CD8-positive, alpha-beta memory T cell (primary cell): ENCODE measurements around the gene SLC26A2. TPM values are rescaled to one million over a fixed set of nuclear protein-coding genes. Genes with fewer than 3 reads are reported as not detected.

Source experiments
- CTCF ChIA-PET: fragments of 350-600 bp; sonication (Branson Sonifier 250); formaldehyde crosslinking; loops from one replicate; lab custom pipeline; 2021; ENCODE audit warnings: antibody characterized with exemption; lab: Charles Lee
- POLR2A ChIA-PET: fragments of 350-600 bp; sonication (Branson Sonifier 250); formaldehyde crosslinking; loops from one replicate; lab custom pipeline; 2021; ENCODE audit warnings: antibody characterized with exemption; lab: Charles Lee
- DNase-seq, 5 donors: peaks; one replicate each; pipeline versions ENCODE4 v3.0.0 to v3.0.0-alpha.2; 2020 to 2022; ENCODE audit warnings: mixed read lengths in 1 of 5
- H3K27ac ChIP-seq: one replicate; pipeline ENCODE4 v1.7.0; 2013; ENCODE audit warnings: low read depth, mild to moderate bottlenecking, low read length, moderate library complexity
- H3K27me3 ChIP-seq: 2 replicates; pipeline ENCODE4 v1.7.0; 2013; ENCODE audit warnings: low read length, mild to moderate bottlenecking; ENCODE audit not compliant: insufficient read depth, poor library complexity, severe bottlenecking
- H3K36me3 ChIP-seq: 2 replicates; pipeline ENCODE4 v1.7.0; 2013; ENCODE audit warnings: mild to moderate bottlenecking, low read length, moderate library complexity; ENCODE audit not compliant: insufficient read depth
- H3K4me1 ChIP-seq: 2 replicates; pipeline ENCODE4 v1.7.0; 2013; ENCODE audit warnings: mild to moderate bottlenecking, low read length, moderate library complexity; ENCODE audit not compliant: insufficient read depth
- H3K4me3 ChIP-seq: 2 replicates; pipeline ENCODE4 v1.7.0; 2013; ENCODE audit warnings: mild to moderate bottlenecking, low read length
- H3K9me3 ChIP-seq: 2 replicates; pipeline ENCODE4 v1.7.0; 2013; ENCODE audit warnings: mild to moderate bottlenecking, low read length
- H3K27ac Mint-ChIP-seq, 8 donors: one replicate each; pipeline ENCODE4 v1.8.0; 2020 to 2021; ENCODE audit warnings: mixed read lengths in 8 of 8, mild to moderate bottlenecking in 6 of 8, inconsistent platforms in 3 of 8, moderate library complexity in 3 of 8
- H3K27me3 Mint-ChIP-seq, 2 donors: one replicate each; pipeline ENCODE4 v1.8.0; 2020 to 2021; ENCODE audit warnings: mixed read lengths in 2 of 2, mild to moderate bottlenecking in 1 of 2, moderate library complexity in 1 of 2
- H3K36me3 Mint-ChIP-seq, 3 donors: one replicate each; pipeline ENCODE4 v1.8.0; 2020 to 2021; ENCODE audit warnings: mixed read lengths in 3 of 3, inconsistent platforms in 1 of 3, mild to moderate bottlenecking in 1 of 3
- H3K4me1 Mint-ChIP-seq, 3 donors: one replicate each; pipeline ENCODE4 v1.8.0; 2020 to 2021; ENCODE audit warnings: mixed read lengths in 3 of 3, inconsistent platforms in 1 of 3, mild to moderate bottlenecking in 1 of 3
- H3K4me3 Mint-ChIP-seq, 7 donors: one replicate each; pipeline ENCODE4 v1.8.0; 2020 to 2021; ENCODE audit warnings: mixed read lengths in 7 of 7, mild to moderate bottlenecking in 6 of 7, moderate library complexity in 4 of 7, inconsistent platforms in 2 of 7
- H3K9me3 Mint-ChIP-seq, 5 donors: one replicate each; pipeline ENCODE4 v1.8.0; 2020 to 2022; ENCODE audit warnings: mixed read lengths in 5 of 5, mild to moderate bottlenecking in 3 of 5, moderate library complexity in 2 of 5, inconsistent platforms in 1 of 5
- polyA plus RNA-seq: library from polyadenylated mRNA; unstranded; fragments of 300-500 nt; fragmentation: Illumina TruSeq; gene quantifications from one replicate; pipeline ENCODE4 v1.2.3, GENCODE V29; 2021
- total RNA-seq, 2 experiments: library from RNA; stranded (reverse); gene quantifications; one replicate each; pipeline ENCODE4 v1.2.3, GENCODE V29; 2021

The SLC26A2 gene
- total and polyA plus RNA-seq, 3 experiments from 2014 or later: 4.6 to 10.2 (median 9.7) TPM

GRCh38 chr5:150016537-150016936 lies 56.0 kb downstream of the SLC26A2 start:
- no peaks in the 10 kb centered on the region for H3K27me3 ChIP-seq
- Mint-ChIP-seq H3K9me3 (peaks cover 0 to 8% (median 4%) of the 10 kb centered on the region in 5 donors), H3K36me3 (peaks cover 52 to 96% (median 61%) of the 10 kb centered on the region in 3 donors), H3K27me3 (no peaks in the 10 kb centered on the region), H3K4me1 (peaks cover 0 to 6% (median 6%) of the 10 kb centered on the region in 3 donors), H3K4me3 (no peak overlapping the region), H3K27ac (no peak overlapping the region)
- H3K4me1 ChIP-seq: no peaks in the 10 kb centered on the region
- H3K4me3 ChIP-seq: no peak overlapping the region
- H3K27ac ChIP-seq: no peak overlapping the region
- CTCF ChIA-PET: interaction anchor here (0.7 kb wide), 1 partner anchor 199 kb away, joined by 4 read pairs; no protein-coding TSS in a partner anchor
- H3K9me3 ChIP-seq: no peaks in the 10 kb centered on the region
- POLR2A ChIA-PET: no interaction called here
- H3K36me3 ChIP-seq: peaks cover 78% of the 10 kb centered on the region
- DNase-seq: no peak

GRCh38 chr5:150017226-150018005 lies 56.9 kb downstream of the SLC26A2 start:
- DNase-seq: no peak
- Histone ChIP-seq H3K9me3 (no peaks in the 10 kb centered on the region), H3K27ac (no peak overlapping the region), H3K4me3 (no peak overlapping the region), H3K36me3 (peaks cover 73% of the 10 kb centered on the region), H3K27me3 (no peaks in the 10 kb centered on the region), H3K4me1 (no peaks in the 10 kb centered on the region)
- Mint-ChIP-seq H3K36me3 (peaks cover 54 to 97% (median 62%) of the 10 kb centered on the region in 3 donors), H3K27me3 (no peaks in the 10 kb centered on the region), H3K4me3 (no peak overlapping the region), H3K9me3 (peaks cover 0 to 8% (median 4%) of the 10 kb centered on the region in 5 donors), H3K27ac (peak overlapping the region in 1 of 8 donors; percentile 19), H3K4me1 (peaks cover 0 to 4% (median 1%) of the 10 kb centered on the region in 3 donors)
- ChIA-PET CTCF (no interaction called here), POLR2A (no interaction called here)

- H3K9me3 Mint-ChIP-seq: peaks cover 0 to 7% (median 4%) of the 10 kb centered on the region in 5 donors
- H3K4me3 ChIP-seq: no peak overlapping the region
- peak overlapping the region in 1 of 8 donors; percentile 39 for H3K27ac Mint-ChIP-seq
- H3K36me3 ChIP-seq: peaks cover 65% of the 10 kb centered on the region
- no peaks in the 10 kb centered on the region for H3K9me3 ChIP-seq
- no peak overlapping the region for H3K4me3 Mint-ChIP-seq
- no peaks in the 10 kb centered on the region for H3K4me1 ChIP-seq
- peaks cover 37 to 95% (median 43%) of the 10 kb centered on the region in 3 donors for H3K36me3 Mint-ChIP-seq
- H3K4me1 Mint-ChIP-seq: peaks cover 0 to 3% (median 0%) of the 10 kb centered on the region in 3 donors
- POLR2A ChIA-PET: interaction anchor here (0.7 kb wide), 1 partner anchor 201 kb away, joined by 3 read pairs; no protein-coding TSS in a partner anchor
- no peaks in the 10 kb centered on the region for H3K27me3 Mint-ChIP-seq
- CTCF ChIA-PET: interaction anchor here (0.6 kb wide), 1 partner anchor 191 kb away, joined by 3 read pairs; no protein-coding TSS in a partner anchor
- no peak overlapping the region for H3K27ac ChIP-seq
- no peak for DNase-seq
- no peaks in the 10 kb centered on the region for H3K27me3 ChIP-seq
These were observed 59.7 kb downstream of the SLC26A2 start for GRCh38 chr5:150020249-150020648.

- Mint-ChIP-seq H3K4me3 (peak overlapping the region in 1 of 7 donors; percentile 27), H3K27ac (no peak overlapping the region), H3K36me3 (peaks cover 25 to 95% (median 33%) of the 10 kb centered on the region in 3 donors), H3K9me3 (peaks cover 0 to 2% (median 1%) of the 10 kb centered on the region in 5 donors), H3K4me1 (peaks cover 0 to 3% (median 0%) of the 10 kb centered on the region in 3 donors), H3K27me3 (no peaks in the 10 kb centered on the region)
- Histone ChIP-seq H3K4me1 (no peaks in the 10 kb centered on the region), H3K4me3 (no peak overlapping the region), H3K27me3 (no peaks in the 10 kb centered on the region), H3K36me3 (peaks cover 60% of the 10 kb centered on the region), H3K27ac (no peak overlapping the region), H3K9me3 (no peaks in the 10 kb centered on the region)
- CTCF ChIA-PET: interaction anchor here (0.8 to 1.8 kb wide), 2 partner anchors 11 to 12 kb away, joined by 3 to 4 read pairs; no protein-coding TSS in a partner anchor
- DNase-seq: no peak
- POLR2A ChIA-PET: interaction anchor here (0.5 kb wide), 1 partner anchor 456 kb away, joined by 3 read pairs; no protein-coding TSS in a partner anchor
These were observed 61.1 kb downstream of the SLC26A2 start for GRCh38 chr5:150021491-150022157.

DNA sequence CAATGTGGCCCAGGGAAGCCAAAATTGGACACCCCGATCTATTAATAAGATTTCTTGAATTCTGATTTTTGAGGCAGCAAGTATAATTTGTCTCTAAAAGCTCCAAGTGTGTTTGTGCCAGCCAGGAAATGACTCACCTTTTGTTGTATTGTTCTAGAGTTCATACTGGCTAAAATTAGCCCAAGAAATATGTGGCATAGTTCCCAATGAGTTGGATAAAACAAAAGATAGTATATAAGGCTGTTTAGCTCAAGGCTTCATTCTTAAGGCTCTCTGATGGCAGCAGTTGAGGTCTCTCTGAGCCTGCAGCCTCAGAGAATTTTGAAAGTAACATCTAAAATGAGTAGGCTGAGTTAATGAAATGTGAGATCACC lies 61.6 kb downstream of the SLC26A2 start:
- ChIA-PET CTCF (interaction anchor here (1.8 kb wide), 1 partner anchor 11 kb away, joined by 4 read pairs; no protein-coding TSS in a partner anchor), POLR2A (no interaction called here)
- Mint-ChIP-seq H3K9me3 (no peaks in the 10 kb centered on the region), H3K4me3 (no peak overlapping the region), H3K4me1 (peaks cover 0 to 3% (median 0%) of the 10 kb centered on the region in 3 donors), H3K27me3 (no peaks in the 10 kb centered on the region), H3K36me3 (peaks cover 23 to 94% (median 36%) of the 10 kb centered on the region in 3 donors), H3K27ac (peak overlapping the region in 1 of 8 donors; percentile 12)
- Histone ChIP-seq H3K9me3 (no peaks in the 10 kb centered on the region), H3K4me1 (no peaks in the 10 kb centered on the region), H3K36me3 (peaks cover 58% of the 10 kb centered on the region), H3K4me3 (no peak overlapping the region), H3K27ac (no peak overlapping the region), H3K27me3 (no peaks in the 10 kb centered on the region)
- DNase-seq: no peak

DNA sequence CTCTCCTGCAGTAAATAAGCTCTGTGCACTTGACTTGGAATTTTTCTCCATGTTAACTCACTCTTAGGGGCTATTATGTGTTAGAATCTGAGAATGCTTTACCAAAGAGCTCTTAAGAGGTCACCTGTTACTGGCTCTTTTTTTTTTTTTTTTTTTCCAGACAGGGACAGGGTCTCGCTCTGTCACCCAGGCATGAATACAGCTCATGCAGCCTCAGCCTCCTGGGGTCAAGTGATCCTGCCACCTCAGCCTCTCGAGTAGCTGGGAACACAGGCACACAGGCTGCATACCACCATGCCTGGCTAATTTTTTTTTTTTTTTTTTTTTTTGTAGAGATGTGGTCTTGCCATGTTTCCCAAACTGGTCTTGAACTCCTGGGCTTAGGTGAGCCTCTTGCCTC lies 62.1 kb downstream of the SLC26A2 start:
- Histone ChIP-seq H3K27me3 (no peaks in the 10 kb centered on the region), H3K27ac (no peak overlapping the region), H3K4me1 (no peaks in the 10 kb centered on the region), H3K4me3 (no peak overlapping the region), H3K36me3 (peaks cover 58% of the 10 kb centered on the region), H3K9me3 (no peaks in the 10 kb centered on the region)
- no peak overlapping the region for H3K27ac Mint-ChIP-seq
- H3K36me3 Mint-ChIP-seq: peaks cover 22 to 93% (median 36%) of the 10 kb centered on the region in 3 donors
- H3K4me3 Mint-ChIP-seq: no peak overlapping the region
- no peaks in the 10 kb centered on the region for H3K9me3 Mint-ChIP-seq
- CTCF ChIA-PET: interaction anchor here (1.8 kb wide), 1 partner anchor 12 kb away, joined by 4 read pairs; no protein-coding TSS in a partner anchor
- DNase-seq: no peak
- POLR2A ChIA-PET: no interaction called here
- H3K4me1 Mint-ChIP-seq: peaks cover 0 to 3% (median 0%) of the 10 kb centered on the region in 3 donors
- H3K27me3 Mint-ChIP-seq: no peaks in the 10 kb centered on the region

DNA sequence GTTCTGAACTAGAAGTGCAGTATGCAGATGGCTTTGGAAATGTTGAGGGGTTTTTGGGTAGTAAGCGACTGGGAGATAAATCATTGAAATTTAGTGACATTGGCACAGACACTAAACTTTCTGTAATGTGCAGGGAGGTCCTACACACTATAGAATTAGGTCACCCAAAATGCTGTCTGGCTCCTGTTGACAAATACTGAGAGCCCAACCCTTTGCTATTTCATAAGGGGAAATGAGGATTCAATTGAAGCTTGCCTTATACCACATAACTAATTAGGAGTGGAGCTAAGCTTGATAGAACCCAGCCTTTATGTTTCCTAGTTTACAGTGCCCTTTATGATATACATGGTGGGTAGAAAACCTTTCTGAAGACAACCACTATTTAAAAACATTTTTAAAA lies 62.6 kb downstream of the SLC26A2 start:
- no peaks in the 10 kb centered on the region for H3K4me1 ChIP-seq
- Mint-ChIP-seq H3K4me1 (peaks cover 0 to 3% (median 0%) of the 10 kb centered on the region in 3 donors), H3K4me3 (no peak overlapping the region), H3K9me3 (no peaks in the 10 kb centered on the region), H3K27ac (no peak overlapping the region), H3K36me3 (peaks cover 26 to 93% (median 39%) of the 10 kb centered on the region in 3 donors), H3K27me3 (no peaks in the 10 kb centered on the region)
- no peak overlapping the region for H3K27ac ChIP-seq
- H3K4me3 ChIP-seq: no peak overlapping the region
- ChIA-PET CTCF (interaction anchor here (1.8 kb wide), 1 partner anchor 12 kb away, joined by 4 read pairs; no protein-coding TSS in a partner anchor), POLR2A (no interaction called here)
- no peak for DNase-seq
- no peaks in the 10 kb centered on the region for H3K9me3 ChIP-seq
- peaks cover 53% of the 10 kb centered on the region for H3K36me3 ChIP-seq
- H3K27me3 ChIP-seq: no peaks in the 10 kb centered on the region
